Body of pancreas (tissue), 4 donors: ENCODE measurements around the gene R3HDM2.

Experiments used
- POLR2A ChIP-seq, 3 donors: fragments of 450-650 bp; IDR thresholded peaks; one replicate each; pipeline ENCODE4 v1.6.1; 2016; ENCODE audit warnings: antibody characterized with exemption in 3 of 3, mild to moderate bottlenecking in 2 of 3
- TF ChIP-seq, protein P1 (sequence below), 7 experiments: fragments of 450-650 bp in 4 of 7; fragments of 200-600 bp in 3 of 7; sonication (generic) in 3 of 7; IDR thresholded peaks; one replicate each; pipeline ENCODE4 v1.5.1; 2016 to 2019; ENCODE audit warnings: antibody characterized with exemption in 7 of 7

DNA sequence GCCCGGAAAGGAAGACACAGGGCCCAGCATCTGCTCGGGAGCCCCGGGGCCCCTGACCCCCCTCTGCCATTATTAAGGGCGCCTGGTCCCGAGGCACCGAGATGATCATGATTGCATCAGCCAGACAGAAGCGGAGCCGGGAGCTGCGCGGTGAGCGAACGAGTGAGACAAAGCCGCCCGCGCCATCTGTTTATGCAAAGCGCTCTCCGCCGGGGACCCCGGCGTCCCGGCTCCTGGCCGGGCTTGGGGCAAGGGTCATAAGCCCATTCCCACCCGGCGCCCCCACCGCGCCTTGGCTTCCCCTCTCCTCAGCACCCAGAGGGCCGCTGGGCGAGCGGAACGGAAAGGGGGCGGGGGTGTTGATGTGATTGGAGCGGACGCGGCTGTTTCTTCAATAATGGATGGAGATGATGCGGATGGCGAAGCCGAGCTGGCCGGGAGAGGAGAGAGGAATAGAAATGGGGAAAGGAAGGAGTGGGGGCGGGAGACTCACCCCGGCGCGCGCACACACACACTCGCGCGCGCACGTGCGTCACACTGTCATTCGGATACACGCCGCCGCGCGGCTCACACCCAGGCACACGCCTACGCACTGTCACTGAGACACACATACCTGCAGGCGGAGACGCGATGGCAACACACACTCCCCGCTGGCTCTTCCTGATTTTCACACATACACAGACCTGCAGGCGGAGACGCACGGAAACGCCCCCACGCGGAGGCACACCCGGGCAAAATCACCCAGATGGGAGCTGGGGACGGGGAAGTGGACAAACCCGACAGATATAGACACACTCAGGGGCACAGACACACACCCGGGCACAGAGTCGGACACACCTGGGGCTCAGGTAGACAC, 190.5 kb downstream of the R3HDM2 start:
- TF ChIP-seq, protein P1, sequence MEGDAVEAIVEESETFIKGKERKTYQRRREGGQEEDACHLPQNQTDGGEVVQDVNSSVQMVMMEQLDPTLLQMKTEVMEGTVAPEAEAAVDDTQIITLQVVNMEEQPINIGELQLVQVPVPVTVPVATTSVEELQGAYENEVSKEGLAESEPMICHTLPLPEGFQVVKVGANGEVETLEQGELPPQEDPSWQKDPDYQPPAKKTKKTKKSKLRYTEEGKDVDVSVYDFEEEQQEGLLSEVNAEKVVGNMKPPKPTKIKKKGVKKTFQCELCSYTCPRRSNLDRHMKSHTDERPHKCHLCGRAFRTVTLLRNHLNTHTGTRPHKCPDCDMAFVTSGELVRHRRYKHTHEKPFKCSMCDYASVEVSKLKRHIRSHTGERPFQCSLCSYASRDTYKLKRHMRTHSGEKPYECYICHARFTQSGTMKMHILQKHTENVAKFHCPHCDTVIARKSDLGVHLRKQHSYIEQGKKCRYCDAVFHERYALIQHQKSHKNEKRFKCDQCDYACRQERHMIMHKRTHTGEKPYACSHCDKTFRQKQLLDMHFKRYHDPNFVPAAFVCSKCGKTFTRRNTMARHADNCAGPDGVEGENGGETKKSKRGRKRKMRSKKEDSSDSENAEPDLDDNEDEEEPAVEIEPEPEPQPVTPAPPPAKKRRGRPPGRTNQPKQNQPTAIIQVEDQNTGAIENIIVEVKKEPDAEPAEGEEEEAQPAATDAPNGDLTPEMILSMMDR (IDR thresholded peaks at IDR 0.05) = peak in 3 of 7 experiments; percentile 9 to 31 (median 12)
- no peak for TF ChIP-seq POLR2A (IDR thresholded peaks at IDR 0.05)
